GM18873 (cell line): ENCODE measurements around the gene ABCG8.
"Not testable (repeated sequence)": the region's sequence is repeated elsewhere in the genome, so short reads cannot be mapped to it uniquely, and the experiment has no call there.

Source experiments
- ATAC-seq: cut with Tn5 transposase; IDR thresholded peaks from one replicate; pipeline ENCODE4 v1.9.1; 2021; ENCODE audit warnings: mild to moderate bottlenecking, moderate library complexity, moderate number of reproducible peaks; ENCODE audit not compliant: unreplicated experiment, low FRiP score

ABCG8 gene

DNA sequence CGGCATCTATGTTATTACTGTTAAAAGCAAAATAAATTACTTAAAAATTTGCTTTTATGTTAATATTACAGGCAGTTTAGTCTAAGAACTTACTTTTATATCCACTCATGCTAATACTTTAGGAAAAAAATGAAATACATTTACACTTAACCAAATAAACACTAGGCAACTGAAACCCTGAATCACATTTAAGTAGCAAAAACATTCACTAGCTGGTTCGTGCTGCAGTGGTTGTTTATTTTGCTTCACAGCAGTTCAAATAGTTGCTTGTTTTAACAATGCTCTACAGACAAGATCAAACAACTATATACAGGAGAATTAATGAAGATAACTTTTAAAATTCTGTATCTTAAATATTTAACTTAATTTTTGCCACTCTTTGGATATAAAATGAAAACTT, 60.8 kb downstream of the ABCG8 start:
- no peak for ATAC-seq

DNA sequence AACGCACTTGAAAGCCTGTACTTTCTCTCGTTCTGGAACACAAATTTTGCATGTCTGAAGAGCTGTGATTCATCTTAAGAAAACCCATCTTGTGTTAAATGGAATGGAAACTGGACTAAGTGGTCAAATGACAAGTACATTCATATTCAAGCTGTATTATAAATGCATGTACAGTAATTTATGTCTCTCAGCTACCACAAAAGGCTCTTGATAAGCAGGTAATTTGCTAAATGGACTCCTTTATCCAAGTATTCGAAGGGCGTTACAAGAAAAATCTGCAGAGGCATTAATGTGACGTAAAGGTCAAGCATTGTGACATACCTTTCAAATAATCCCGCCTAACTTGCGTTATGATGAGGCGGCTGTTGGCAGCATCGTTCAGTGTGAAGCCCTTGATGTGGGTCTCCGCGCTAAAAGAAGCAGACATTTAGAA, 66.6 kb downstream of the ABCG8 start:
- ATAC-seq, result no peak

DNA sequence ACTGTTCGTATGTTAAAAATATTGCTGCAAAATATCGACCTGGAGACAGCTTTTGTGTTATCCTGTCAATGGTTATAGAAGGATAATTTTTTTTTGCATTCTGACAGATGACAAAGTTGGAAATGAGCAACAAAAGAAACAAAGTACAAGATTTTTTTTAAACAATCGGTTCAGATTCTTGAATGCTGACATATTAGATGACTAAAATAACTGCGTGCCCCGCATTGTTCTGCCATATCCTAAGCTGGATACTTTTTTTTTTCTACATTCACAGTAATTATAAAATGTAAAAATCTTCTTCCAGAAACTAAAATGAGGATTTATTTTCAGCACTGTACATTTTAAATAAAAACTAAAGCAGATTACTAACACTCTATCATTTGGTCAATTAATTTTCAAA, 67.1 kb downstream of the ABCG8 start:
- no peak for ATAC-seq

DNA sequence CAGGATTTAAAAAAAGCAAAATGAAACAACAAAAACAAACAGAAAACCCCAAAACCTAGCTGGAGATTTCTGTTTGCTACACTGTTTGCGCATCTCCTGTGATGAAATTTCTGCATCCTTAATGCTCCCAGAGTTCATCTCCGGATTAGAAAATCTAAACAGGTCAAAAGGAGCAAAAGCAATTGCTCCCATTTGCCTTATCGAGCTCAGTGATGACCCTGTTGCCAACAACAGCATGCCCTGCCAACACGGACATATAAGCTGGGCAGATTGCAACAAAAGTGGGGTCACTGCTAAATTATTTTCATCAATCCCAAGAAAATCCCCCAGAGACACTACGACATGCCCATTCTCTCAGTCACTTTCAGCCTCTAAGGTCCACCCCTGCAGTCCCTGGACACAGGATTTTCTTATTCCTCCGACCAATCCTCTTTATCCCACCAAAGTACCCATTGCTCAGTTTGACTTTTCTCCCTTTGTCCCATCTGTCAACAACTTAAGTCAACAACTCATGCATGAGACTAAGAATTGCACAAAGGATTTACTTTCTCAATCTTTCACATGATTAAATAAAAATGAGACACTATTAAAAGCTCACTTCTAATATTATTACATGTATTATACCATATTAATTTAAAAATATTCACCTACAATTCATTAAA, 67.8 kb downstream of the ABCG8 start:
- no peak for ATAC-seq

DNA sequence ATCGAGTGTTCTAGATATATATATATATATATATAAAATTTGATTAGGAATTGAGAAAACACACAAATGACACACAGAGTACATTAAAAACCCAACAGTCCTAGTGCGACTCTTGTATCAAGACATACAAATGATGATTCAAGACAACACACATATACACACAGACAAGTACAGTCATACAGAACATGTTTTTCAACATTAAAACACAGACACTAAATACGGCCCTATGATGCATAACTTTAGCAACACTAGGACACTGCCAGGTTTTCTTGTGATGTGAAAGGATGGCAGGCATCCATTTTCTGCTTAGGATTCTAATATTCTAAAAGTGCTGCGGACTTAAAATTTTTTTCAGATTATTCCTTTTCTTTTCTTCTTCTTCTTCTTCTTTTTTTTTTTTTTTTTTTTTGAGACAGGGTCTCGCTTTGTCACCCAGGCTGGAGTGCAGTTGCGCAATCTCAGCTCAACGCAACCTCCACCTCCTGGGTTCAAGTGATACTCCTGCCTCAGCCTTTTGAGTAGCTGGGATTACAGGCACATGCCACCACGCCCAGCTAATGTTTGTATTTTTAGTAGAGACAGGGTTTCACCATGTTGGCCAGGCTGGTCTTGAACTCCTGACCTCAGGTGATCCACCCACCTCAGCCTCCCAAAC, 72.5 kb downstream of the ABCG8 start:
- not testable (repeated sequence) for ATAC-seq

DNA sequence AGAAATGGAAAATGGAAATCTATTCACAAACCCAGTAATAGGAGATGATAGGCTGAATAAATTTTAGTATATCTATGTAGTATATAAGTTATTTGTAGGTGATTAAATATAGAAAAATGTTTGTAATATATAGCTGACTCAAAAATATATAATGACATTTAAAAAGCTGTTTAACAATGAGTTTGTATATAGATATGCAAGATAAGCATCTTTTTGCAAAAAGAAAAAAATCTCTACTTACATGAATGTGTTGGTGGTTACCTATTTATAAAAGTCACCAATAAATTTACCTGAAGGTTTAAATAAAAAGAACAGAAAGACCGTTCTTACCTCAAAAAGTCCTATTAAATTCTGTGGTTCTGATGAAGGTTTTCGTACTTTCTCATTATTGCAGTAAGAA, 85.7 kb downstream of the ABCG8 start:
- ATAC-seq, result no peak

DNA sequence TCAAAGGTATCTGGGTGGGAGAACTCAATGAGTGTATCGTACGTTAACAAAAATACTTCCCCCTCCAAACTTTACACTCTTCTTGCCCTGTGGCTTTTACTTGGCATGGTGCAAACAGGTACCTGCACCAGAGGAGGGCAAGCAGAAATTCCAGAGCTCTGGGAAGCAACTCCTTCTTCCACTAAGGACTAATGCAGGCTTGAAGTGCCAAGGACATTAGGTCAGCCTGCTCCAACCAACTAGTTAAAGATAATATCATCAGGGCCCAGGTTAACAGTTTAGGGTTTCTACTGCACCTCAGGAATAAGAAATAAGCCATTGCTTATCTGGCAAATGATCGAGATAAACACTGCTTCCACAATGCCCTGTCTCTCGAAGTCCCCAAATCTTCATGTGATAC, 86.7 kb downstream of the ABCG8 start:
- ATAC-seq, result no peak

DNA sequence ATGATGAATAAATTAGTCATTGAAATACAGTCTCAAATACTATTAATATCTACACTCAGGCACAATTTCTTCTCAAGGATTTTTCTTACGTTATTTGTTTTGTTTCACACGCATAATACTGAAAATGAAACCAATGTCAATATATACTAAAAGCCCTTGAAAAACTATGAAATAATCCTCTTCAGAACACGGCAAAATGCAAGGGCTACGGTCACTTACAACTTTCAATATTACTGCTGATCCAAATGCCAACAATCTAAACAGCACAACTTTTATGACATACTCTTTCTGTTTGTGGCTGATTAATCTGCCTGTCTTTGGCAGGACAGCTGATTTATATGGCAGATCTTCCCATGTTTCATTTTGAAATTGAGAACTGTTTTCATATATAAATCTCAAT, 88.7 kb downstream of the ABCG8 start:
- no peak for ATAC-seq

DNA sequence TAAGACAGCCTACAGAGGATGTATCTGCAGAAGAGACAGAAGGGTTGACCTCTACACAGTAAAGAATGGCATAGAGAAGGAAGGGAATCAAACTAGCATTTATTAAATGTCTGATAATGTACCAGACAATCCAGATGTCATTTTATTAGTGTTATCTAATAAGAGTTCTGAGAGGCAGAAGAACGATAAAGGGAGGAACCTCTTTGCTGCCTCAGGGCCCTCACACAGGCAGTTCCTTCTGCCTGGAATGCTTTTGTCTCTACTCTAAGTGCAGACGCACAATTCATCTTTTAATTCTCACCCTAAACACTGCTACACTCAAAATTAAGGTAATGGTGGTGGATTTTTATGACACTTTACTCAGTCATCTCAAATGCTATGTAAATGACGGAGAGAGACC, 92.5 kb downstream of the ABCG8 start:
- ATAC-seq, result no peak
